HG02884 (cell line): ENCODE results near the gene GPBP1L1.

Experiments
- ATAC-seq: cut with Tn5 transposase; IDR thresholded peaks from one replicate; pipeline ENCODE4 v1.9.1; 2021; ENCODE audit warnings: mild to moderate bottlenecking, moderate library complexity; ENCODE audit not compliant: unreplicated experiment

GPBP1L1 gene

DNA sequence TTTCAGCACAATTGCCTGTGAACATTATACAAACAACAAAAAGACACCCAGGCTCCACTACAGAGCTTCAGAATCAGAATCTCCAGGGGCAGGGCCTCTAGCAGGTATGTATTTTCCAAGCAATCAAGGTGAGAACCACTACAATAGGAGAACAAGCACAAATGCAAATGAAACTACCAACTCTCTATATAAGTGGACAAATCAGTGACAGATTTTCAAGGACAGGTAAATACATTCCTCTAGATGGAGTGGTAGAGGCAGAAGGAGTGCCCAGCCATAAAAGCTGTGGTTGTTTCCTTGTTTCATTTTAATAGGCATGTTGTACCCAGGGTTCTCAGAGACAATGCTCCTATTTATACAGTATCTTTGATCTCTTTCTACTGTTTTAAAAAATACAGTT is 42.4 kb downstream of the GPBP1L1 start:
- ATAC-seq = no peak

GRCh38 chr1:45643321-45643720 is 43.0 kb downstream of the GPBP1L1 start:
- ATAC-seq = no peak

DNA sequence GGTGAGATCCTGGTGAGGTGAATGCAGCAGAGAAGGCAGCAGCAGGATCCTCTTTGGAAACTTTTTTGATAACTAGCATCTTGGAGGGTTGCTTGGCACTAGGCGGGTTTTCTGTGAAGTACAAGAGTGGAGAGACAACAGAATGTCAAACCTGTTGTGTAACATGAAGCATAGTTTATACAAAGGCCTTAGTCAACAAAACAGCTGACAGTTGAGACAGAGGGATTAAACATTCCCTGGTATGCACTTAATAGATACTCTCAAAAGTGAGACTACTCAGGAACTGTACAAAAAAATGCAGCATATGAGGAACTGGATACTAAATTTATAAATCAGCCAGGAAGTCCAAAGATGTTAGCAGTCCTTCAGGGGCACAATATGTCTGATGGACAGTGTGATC is 46.0 kb downstream of the GPBP1L1 start:
- no peak for ATAC-seq

DNA sequence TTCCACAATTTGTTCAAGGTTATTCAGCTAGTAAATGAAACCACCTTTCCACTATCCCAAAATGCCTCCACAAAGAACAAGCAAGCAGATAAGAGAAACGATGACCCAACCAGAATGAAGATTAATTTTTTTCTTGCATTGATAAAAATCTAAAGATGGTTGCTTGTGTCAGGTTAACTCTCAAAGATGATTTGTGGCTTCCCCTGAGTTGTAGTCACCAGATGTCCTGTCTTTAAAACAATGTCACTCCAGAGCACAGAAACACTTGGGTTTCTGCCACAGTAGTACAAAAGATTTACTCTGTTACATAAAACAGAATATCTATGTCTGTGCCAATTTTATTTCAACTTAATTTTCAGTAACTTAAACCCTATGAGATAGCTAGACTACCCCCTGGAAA is 51.1 kb downstream of the GPBP1L1 start:
- ATAC-seq = no peak

GRCh38 chr1:45630429-45630828 is 55.9 kb downstream of the GPBP1L1 start:
- ATAC-seq = no peak

DNA sequence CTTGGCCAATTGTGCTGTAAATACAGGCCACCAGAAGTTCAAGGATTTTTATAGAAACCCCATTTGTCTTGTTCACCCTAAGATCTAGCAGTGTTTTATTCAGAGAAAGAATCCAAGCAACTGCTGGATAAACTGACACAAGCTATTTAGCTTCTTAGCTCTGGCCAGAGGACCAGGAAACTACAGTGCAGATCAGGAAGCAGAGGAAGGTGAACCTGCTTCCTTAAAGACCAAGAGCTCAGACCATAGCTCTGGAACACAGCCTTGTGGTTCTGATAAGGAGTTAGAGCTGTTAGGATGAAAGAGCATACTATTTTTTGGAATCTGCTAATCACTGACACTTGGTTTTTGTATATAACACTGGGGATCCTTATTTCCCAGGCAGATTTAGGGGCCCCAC is 57.3 kb downstream of the GPBP1L1 start:
- ATAC-seq = no peak

DNA sequence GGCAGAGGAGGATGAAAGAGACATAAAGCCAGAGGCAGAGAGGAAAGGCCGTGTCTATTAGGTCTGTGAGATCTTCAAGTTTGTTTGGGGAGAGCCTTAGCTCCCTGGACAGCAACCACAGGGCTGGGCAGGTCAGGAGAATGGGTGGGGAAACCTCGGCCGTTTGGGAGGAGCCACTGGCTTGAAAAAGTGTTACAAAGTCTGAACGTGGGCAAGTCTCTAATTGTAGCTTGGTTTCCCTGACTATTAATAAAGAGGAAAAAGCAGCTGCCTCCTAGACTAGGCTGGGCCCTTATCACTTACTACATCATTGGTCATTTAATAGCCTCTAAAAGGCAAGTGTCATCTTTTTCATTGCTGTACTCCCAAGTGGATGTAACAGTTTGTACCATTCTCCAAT is 62.4 kb downstream of the GPBP1L1 start, which contains the start of gene CCDC17:
CCDC17 (minus strand) TSS at position 83 of the 400 bp plus-strand sequence. CDS start 145 bp downstream, outside the sequence.
- no peak for ATAC-seq

DNA sequence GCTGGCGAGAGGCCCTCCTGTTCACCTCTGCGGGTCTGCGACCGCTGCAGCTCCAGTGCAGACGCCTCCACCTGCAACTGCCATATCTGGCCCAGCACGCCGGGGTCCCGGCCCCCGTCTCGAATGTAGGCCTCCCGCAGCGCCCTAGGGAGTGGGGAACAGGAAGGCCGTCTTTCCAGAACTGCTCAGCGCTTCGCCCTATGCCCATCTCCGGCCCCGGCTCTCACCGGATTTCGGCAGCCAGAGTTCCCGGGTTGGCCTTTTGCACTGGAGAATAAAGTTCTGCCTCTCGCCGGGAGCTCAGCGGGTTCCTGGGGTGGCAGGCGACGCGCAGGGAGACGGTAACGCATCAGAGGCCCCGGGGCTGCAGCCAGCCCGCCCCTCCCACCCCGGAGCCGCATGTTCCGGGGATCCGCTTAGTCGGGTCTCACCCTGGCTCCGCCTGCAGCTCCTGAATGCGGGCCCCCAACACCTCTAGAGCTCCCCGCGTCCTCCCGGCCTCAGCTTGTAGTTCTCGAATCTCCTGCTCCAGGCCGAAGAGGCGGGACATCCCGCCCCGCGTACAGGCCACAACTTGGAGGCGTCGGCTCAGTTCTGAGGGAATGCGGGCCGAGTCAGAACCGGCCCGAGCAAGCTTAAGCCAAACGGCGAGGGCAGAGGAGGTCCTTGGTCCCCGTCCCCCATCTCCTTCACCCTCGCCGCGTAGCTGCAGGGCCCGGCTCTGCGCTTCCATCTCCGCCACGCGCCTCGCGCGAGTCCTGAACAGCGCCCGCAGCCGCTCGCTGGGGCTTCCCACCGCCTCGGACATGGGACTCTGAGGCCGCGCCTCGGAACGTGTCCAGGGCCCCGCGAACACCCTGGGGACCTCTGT is 63.6 kb downstream of the GPBP1L1 start:
- no peak for ATAC-seq

DNA sequence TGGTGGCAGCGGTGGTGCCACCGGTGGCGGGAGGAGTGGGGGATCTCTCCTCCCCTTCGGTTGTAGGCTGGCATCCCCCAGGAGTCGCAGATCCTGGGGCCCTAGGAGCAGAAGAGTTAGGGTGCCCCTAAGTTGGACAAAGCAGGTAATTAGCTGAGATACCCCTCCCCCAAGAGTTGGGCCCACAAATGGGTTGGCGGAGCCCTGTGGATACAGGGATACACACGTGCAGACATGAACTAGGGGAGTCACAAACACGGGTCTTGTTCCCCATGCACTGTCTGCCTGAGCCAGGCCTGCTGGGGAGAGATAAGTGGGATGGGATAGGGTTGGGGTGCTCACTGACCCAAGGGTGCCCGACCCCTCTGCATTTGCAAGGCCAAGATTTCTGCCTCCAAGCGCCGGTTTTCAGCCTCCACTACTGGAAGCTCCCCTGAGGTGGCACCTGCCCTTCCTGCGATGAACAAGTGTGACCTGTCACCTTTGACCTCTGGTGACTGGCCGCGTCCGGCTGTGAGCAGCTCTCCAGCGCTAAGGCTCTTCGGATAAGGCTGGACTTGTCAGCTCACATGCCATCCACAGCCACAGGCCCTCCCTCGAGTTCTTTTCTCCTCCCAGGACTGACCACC is 64.3 kb downstream of the GPBP1L1 start:
- no peak for ATAC-seq

- no peak for ATAC-seq
Observed at GRCh38 chr1:45621501-45621836, 64.9 kb downstream of the GPBP1L1 start.

DNA sequence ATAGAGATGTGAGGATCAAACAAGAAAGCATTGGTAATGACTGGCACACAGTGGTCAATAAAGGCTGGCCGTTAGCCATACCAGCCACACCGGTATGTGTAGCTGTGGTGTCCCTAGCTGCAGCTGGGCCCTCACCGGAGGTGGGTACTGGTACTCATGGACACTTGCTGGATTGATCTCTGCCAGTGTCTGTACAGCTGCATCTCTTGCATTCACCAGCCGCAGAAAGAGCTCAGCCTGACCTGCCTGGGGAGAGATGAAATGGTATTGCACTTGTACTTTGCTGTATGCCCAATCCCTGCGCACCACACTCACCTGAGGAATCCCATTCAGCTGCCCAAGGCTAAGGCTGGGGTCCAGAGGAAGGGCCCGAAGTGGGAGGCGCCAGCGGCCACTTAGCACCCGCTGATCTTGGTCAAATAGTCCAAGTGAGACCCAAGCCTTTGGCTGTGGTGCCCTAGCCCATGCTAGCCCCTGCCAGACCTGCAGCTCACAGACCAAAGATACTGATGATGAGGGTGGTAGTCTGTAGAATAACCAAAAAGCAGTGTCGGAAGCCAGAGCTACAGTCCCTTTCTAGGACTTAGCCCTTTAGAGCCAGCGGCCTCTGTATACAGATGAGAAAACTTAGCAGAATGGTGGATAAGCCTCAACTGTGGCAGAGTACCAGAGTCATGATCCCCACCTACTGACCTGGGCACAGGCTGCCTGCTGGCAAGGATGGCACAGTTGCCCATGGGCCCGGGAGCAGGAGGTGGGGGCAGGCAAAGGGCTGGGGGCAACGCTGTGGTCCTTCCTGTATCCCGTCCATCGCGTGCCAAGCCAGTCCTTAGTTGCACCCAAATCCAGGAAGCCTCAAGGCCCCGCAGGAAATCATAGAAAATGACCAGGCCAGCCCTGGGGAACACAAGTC is 65.5 kb downstream of the GPBP1L1 start:
- no peak for ATAC-seq

- ATAC-seq = no peak
Observed at GRCh38 chr1:45619149-45619921, 67.0 kb downstream of the GPBP1L1 start.

- no peak for ATAC-seq
Observed at GRCh38 chr1:45617618-45618017, 68.7 kb downstream of the GPBP1L1 start.

DNA sequence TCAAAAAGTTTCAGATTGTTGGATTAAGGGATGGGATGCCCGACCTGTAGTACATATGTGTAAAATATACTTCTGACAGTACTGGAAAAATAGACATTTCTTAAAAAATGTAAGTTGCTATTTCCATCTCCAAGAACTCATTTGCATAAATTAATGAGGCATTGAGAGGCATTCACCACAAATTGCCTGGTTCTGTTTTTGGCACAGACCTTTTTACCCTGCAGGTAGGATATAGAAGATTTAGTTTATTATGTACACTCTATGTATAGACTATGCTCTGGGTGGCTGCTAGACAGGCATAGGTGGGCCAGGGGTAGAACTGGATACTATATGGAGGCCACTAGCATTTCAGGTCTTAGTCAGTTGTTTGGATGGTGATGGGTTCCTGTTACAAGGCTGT is 70.4 kb downstream of the GPBP1L1 start:
- ATAC-seq = no peak

GRCh38 chr1:45612941-45613579 is 73.3 kb downstream of the GPBP1L1 start:
- ATAC-seq = no peak

DNA sequence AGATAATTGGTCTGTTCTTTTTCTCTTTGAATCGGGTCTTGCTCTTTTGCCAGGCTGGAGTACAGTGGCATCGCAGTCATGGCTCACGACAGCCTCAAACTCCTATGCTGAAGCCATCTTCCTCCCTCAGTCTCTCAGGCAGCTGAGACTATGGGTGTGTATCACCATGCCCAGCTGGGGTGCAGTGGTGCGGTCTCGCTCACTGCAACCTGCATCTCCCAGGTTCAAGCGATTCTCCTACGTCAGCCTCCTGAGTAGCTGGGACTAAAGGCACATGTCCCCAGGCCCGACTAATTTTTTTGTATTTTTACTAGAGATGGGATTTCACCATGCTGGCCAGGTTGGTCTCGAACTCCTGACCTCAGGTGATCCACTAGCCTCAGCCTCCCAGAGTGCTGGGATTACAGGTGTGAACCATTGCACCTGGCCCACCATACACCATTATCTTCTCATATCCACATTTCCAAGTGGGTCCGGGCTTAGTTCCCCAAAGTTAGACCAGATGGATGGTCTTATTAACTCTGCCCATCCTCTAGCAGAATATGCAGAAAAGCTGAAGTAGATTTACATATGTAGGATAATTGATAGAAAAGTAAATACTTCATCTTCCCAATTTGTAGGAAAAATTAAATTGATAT is 75.6 kb downstream of the GPBP1L1 start:
- ATAC-seq = no peak

GRCh38 chr1:45608175-45609156 is 77.9 kb downstream of the GPBP1L1 start:
- no peak for ATAC-seq

GRCh38 chr1:45607404-45608074 is 78.8 kb downstream of the GPBP1L1 start:
- no peak for ATAC-seq
